Measurements from ENCODE around the gene MBD2.

MBD2 gene

DNA sequence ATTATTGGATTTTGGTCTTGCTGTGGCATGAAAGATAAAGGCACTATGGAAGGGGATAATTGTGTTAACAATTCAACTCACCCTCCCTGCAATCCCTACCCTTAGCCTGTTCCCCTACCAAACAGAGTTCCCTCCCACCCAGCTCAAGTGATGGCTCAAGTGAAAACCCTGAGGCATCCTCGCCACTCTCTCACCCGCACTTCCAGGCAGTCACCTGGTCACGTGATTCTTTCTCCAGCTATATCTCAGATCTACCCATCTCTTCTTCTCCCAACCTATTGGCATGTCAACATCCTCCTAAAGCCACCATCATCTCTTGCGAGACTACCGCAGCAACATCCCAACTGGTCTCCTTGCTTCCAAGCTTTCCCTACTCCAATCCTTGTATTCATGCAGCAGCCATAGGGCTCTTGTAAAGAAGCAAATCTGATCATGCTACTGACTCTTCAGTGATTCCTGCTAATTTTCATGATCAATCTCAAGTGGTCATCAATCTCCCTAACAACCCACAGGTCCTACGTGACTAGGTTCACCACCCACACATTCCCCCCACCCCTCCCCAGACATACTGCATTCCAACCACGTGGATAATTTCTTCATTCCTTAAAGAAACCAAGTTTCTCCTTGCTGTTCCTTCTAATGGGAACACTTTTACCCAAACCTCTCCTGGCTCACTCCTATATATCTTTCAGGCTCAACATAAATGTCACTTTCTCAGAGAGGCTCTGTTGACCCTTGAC, 66.7 kb downstream of the MBD2 start:
- no peak for DNase-seq (ENCODE audit: low read depth)
- no peak overlapping the region for H3K4me3 ChIP-seq (ENCODE audit: low read length)
- TF ChIP-seq, protein P1, sequence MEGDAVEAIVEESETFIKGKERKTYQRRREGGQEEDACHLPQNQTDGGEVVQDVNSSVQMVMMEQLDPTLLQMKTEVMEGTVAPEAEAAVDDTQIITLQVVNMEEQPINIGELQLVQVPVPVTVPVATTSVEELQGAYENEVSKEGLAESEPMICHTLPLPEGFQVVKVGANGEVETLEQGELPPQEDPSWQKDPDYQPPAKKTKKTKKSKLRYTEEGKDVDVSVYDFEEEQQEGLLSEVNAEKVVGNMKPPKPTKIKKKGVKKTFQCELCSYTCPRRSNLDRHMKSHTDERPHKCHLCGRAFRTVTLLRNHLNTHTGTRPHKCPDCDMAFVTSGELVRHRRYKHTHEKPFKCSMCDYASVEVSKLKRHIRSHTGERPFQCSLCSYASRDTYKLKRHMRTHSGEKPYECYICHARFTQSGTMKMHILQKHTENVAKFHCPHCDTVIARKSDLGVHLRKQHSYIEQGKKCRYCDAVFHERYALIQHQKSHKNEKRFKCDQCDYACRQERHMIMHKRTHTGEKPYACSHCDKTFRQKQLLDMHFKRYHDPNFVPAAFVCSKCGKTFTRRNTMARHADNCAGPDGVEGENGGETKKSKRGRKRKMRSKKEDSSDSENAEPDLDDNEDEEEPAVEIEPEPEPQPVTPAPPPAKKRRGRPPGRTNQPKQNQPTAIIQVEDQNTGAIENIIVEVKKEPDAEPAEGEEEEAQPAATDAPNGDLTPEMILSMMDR (IDR thresholded peaks at IDR 0.05; ENCODE audit: insufficient read depth, low read depth, low read length, missing control alignments), result no peak

GRCh38 chr18:54155412-54155811, 69.1 kb downstream of the MBD2 start:
- TF ChIP-seq, protein P1 (IDR thresholded peaks at IDR 0.05; ENCODE audit: insufficient read depth, low read depth, low read length, missing control alignments), result no peak
- no peak for DNase-seq (ENCODE audit: low read depth)
- H3K4me3 ChIP-seq (ENCODE audit: low read length), result no peak overlapping the region

DNA sequence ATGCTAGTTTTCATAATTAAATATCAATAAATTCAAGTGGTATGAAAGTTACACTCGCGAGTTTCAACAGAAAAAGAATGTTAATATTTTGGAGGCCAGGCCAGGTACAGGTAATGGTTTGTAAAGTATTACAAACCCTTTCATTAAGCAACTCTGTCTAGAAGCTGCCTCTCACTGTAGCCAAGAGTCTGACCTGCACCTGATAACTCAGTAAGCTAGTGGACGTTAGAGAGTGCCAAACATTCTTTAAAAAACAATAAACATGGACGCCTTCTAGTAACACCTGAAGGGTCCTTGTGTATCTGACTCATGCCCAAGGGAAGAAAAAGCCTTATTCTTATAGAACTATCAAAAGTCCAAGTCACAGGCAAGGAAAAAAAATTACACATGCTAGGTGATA, 70.2 kb downstream of the MBD2 start:
- no peak overlapping the region for H3K4me3 ChIP-seq (ENCODE audit: low read length)
- TF ChIP-seq, protein P1 (IDR thresholded peaks at IDR 0.05; ENCODE audit: insufficient read depth, low read depth, low read length, missing control alignments), result no peak

DNA sequence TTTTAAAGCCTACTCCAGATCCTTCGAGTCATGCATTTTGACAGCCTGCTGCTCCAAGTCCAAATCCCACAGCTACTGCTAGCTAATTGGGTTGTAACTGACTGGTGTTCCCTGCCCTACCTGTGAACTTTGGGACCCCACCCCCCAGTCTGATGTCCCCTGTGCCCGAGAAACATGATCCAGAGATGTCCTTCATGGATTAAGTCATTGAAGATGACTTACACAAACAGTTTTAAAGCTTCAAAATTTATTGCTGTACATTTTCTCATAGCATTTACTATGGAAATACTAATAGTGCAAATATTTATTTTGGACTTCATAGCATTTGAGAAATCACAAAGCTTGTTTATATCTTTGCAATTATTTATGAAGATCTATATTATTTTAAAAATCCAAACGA, 73.1 kb downstream of the MBD2 start:
- DNase-seq (ENCODE audit: low read depth), result no peak
- TF ChIP-seq, protein P1 (IDR thresholded peaks at IDR 0.05; ENCODE audit: insufficient read depth, low read depth, low read length, missing control alignments), result no peak
- H3K4me3 ChIP-seq (ENCODE audit: low read length), result no peak overlapping the region

More for the DNA sequence above, 70.2 kb downstream of the MBD2 start:
- no peak for DNase-seq (ENCODE audit: low read depth)

- TF ChIP-seq, protein P1 (IDR thresholded peaks at IDR 0.05; ENCODE audit: insufficient read depth, low read depth, low read length, missing control alignments), result no peak
- peak; percentile 83 for DNase-seq (ENCODE audit: low read depth)
- no peak overlapping the region for H3K4me3 ChIP-seq (ENCODE audit: low read length)
Measured at GRCh38 chr18:54150226-54150625, 74.2 kb downstream of the MBD2 start.

GRCh38 chr18:54149078-54149697, 75.3 kb downstream of the MBD2 start:
- DNase-seq (ENCODE audit: low read depth), result peak; percentile 93
- TF ChIP-seq, protein P1 (IDR thresholded peaks at IDR 0.05; ENCODE audit: insufficient read depth, low read depth, low read length, missing control alignments), result no peak
- no peak overlapping the region for H3K4me3 ChIP-seq (ENCODE audit: low read length)
